Measurements from ENCODE around the gene FOXL2. TPM values are rescaled to one million over a fixed set of nuclear protein-coding genes. Genes with fewer than 3 reads are reported as not detected.
A peak's percentile ranks its signal among the peaks of the same experiment; 100 is the strongest.

Gene FOXL2
- total RNA-seq, 1 donor from 2014 or later: 0.12 TPM

DNA sequence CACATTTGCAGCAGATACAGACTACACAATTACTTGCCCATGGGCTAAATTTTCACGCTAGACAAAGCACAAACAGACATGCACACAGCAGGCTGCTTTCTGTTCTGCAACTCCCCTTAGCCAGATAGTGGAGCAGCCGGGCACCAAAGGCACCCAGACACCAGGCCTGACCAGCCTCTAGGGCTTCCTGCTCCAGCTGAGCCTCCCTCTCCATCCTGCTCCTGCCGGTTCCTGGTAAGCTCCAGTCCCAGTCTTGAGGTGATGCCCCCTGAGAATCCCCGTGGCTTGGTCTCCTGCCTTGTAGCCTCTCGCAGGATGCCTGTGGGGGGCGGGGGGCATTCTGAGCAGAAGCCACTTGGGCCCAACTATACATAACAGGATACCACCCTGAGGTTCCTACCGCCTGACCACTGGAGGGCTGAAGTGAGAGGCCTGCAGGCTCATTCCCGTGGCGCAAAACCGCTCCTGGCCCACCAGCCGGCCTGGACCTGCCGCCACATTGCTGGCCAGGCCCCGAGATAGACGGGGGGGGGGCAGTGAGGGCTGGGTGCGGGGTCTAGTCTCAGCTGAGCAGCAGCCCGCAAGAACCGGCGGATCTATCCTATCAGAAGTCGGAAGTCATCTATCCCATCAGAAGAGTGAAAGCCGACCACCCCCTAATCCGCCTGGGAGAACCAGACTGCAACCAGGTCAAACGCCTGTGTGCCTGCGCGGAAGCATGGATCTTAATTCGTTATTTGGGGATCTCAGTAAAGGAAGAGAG is 3.9 kb downstream of the FOXL2 start:
- no peak overlapping the region for H3K27ac Mint-ChIP-seq
- H3K27me3 Mint-ChIP-seq: peaks cover 91% of the 10 kb centered on the region
- no peaks in the 10 kb centered on the region for H3K9me3 Mint-ChIP-seq (ENCODE audit: low read depth)
- H3K4me1 Mint-ChIP-seq (ENCODE audit: low read depth): peaks cover 12% of the 10 kb centered on the region
- DNase-seq (ENCODE audit: low spot score, unreplicated experiment): no peak
- no peak overlapping the region for H3K4me3 Mint-ChIP-seq (ENCODE audit: low read depth)
- no peaks in the 10 kb centered on the region for H3K36me3 Mint-ChIP-seq (ENCODE audit: insufficient read depth)
- TF ChIP-seq, protein P1, sequence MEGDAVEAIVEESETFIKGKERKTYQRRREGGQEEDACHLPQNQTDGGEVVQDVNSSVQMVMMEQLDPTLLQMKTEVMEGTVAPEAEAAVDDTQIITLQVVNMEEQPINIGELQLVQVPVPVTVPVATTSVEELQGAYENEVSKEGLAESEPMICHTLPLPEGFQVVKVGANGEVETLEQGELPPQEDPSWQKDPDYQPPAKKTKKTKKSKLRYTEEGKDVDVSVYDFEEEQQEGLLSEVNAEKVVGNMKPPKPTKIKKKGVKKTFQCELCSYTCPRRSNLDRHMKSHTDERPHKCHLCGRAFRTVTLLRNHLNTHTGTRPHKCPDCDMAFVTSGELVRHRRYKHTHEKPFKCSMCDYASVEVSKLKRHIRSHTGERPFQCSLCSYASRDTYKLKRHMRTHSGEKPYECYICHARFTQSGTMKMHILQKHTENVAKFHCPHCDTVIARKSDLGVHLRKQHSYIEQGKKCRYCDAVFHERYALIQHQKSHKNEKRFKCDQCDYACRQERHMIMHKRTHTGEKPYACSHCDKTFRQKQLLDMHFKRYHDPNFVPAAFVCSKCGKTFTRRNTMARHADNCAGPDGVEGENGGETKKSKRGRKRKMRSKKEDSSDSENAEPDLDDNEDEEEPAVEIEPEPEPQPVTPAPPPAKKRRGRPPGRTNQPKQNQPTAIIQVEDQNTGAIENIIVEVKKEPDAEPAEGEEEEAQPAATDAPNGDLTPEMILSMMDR (IDR thresholded peaks at IDR 0.05; ENCODE audit: unreplicated experiment): no peak

DNA sequence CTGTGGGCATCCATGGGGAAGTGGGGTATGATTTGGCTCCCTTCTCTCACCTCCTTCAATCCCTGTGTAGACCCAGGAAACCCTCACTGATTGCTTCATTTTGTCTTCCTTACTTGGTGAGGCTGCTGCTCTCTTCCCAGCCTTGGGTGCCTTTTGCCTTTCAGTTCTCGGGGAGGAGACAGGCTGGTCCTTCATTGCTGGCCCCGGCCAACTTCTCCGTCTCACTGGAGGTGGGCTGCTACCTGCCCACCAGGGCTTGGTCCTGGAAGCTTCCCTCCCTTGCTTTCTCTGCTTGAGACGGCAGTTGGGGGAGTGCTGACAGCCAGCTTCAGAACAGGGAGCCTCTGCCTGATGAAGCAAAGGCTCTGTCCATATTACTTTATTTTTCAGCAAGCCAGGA is 4.7 kb downstream of the FOXL2 start:
- Mint-ChIP-seq H3K9me3 (ENCODE audit: low read depth) (no peaks in the 10 kb centered on the region), H3K4me3 (ENCODE audit: low read depth) (no peak overlapping the region), H3K27ac (no peak overlapping the region), H3K36me3 (ENCODE audit: insufficient read depth) (no peaks in the 10 kb centered on the region), H3K4me1 (ENCODE audit: low read depth) (peaks cover 9% of the 10 kb centered on the region), H3K27me3 (peaks cover 91% of the 10 kb centered on the region)
- TF ChIP-seq, protein P1 (IDR thresholded peaks at IDR 0.05; ENCODE audit: unreplicated experiment): no peak
- DNase-seq (ENCODE audit: low spot score, unreplicated experiment): no peak

DNA sequence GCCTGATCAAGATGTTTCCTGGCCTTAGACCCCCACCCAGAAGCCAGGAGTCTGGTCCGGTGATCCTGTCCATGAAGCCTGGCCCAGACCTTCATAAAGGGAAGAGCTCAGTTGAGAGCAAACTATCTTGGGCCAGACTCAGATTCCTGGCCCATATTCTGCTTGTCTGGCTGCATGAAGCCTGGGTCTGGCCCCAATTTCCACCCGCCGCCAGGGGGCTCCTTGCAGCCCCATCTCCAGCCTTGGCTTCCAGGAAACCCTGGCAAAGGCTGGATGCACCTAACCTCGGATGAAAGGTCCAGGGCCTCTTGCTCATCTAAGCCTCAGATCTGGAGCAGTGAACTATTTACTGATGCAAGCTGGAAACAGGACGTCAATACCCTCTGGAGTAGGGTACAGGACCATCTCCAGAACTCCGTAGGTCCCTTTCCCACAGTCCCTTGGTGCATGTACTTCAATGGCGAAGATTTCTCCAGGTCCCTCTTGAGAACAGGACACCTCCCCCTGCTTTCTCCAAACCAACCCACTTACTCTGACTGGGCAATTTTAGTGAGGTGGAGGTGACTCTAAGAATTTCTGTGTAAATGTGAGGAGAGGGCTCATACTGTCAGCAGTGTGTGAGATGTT is 5.6 kb downstream of the FOXL2 start:
- H3K27ac Mint-ChIP-seq: no peak overlapping the region
- TF ChIP-seq, protein P1 (IDR thresholded peaks at IDR 0.05; ENCODE audit: unreplicated experiment): peak; percentile 80
- H3K36me3 Mint-ChIP-seq (ENCODE audit: insufficient read depth): no peaks in the 10 kb centered on the region
- H3K27me3 Mint-ChIP-seq: peaks cover 94% of the 10 kb centered on the region
- H3K4me1 Mint-ChIP-seq (ENCODE audit: low read depth): peaks cover 9% of the 10 kb centered on the region
- DNase-seq (ENCODE audit: low spot score, unreplicated experiment): peak; percentile 62
- H3K4me3 Mint-ChIP-seq (ENCODE audit: low read depth): no peak overlapping the region
- H3K9me3 Mint-ChIP-seq (ENCODE audit: low read depth): no peaks in the 10 kb centered on the region

DNA sequence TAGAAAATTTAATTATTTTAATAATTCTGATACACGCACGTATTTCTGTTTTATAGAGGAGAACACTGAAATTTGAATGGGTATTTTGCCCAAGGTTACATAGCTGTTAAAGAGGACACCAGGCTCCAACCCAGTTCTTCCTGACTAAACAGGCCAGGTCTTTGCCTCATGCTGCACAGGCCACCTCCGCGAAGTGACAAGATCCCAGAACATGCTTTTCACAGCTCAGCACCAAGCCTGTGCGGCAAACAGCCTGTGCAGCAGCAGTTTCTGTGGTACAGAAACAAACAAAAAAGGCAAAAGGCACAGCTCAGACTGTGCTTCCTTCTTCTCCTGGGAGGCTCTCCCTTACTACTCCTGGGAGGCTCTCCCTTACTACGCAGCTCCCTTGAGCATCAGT is 6.5 kb downstream of the FOXL2 start:
- Mint-ChIP-seq H3K27me3 (peaks cover 99% of the 10 kb centered on the region), H3K4me1 (ENCODE audit: low read depth) (peaks cover 9% of the 10 kb centered on the region), H3K36me3 (ENCODE audit: insufficient read depth) (no peaks in the 10 kb centered on the region), H3K4me3 (ENCODE audit: low read depth) (no peak overlapping the region), H3K27ac (no peak overlapping the region), H3K9me3 (ENCODE audit: low read depth) (no peaks in the 10 kb centered on the region)
- no peak for DNase-seq (ENCODE audit: low spot score, unreplicated experiment)
- TF ChIP-seq, protein P1 (IDR thresholded peaks at IDR 0.05; ENCODE audit: unreplicated experiment): no peak

DNA sequence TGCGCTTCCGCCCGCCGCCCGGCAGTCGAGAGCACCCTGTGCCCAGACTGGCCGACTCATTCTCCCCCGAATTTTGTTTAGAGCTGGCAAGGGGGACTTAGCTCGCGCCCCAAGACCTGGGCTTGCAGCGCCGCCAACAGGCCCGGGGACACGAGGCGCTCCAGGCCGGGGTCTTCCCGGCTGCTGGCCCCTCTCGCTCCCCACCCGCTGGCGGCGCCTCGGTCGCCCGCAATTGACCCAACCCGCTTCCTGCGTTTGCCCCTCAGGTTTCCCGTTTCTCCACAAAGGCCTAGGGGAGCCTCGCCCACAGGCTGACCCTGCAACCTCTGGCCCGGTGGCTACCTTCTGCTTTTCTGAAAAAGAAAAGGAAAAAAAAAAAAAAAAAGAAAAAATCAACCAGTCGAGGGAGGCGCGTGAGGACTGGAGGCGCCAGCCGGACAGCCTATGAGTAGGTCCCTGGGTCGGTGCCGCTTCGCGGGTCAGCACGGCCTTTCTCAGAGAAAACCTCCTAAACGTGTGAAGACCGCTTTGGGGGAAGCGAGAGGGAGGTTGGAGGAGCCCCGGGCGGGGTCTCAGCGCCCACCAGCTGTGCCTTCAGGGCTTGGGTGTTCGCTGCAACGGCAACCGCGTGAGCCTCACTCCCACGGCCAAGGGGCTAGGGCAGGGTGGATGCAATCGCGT is 7.2 kb downstream of the FOXL2 start:
- Mint-ChIP-seq H3K9me3 (ENCODE audit: low read depth) (no peaks in the 10 kb centered on the region), H3K4me3 (ENCODE audit: low read depth) (no peak overlapping the region), H3K27ac (no peak overlapping the region), H3K36me3 (ENCODE audit: insufficient read depth) (no peaks in the 10 kb centered on the region), H3K4me1 (ENCODE audit: low read depth) (peaks cover 5% of the 10 kb centered on the region), H3K27me3 (peaks cover 99% of the 10 kb centered on the region)
- DNase-seq (ENCODE audit: low spot score, unreplicated experiment): no peak
- TF ChIP-seq, protein P1 (IDR thresholded peaks at IDR 0.05; ENCODE audit: unreplicated experiment): peak; percentile 44

Data from progenitor cell of endocrine pancreas (in vitro differentiated cells).